ENCODE data around the gene GTF2H3.

Gene GTF2H3

DNA sequence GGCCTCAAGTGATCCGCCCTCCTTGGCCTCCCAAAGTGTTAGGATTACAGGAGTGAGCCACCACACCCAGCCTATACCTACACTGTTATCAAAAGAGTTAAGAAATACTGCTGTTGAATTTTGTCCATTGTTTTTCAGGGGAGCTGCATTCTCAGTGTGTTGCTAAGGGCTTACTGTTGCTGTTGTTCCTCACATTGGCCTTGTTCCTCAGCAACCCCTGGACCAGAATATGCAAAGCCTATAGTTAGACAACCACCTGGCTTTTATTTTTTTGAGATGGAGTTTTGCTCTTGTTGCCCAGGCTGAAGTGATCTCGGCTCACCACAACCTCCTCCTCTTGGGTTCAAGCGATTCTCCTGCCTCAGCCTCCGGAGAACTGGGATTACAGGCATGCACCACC is 73.8 kb downstream of the GTF2H3 start:
- DNase-seq (ENCODE audit: low read depth in 3 of 3), result no peak

Data from stimulated activated CD4-positive, alpha-beta T cell treated with anti-CD3 and anti-CD28 coated beads, TNF-alpha, amount 100 ng/mL, for 4 hours (primary cell).